Endothelial cell of umbilical vein (primary cell): ENCODE measurements around the gene RAP1GAP2.

Source experiments
- CTCF ChIP-seq, 2 donors: IDR thresholded peaks; 1 replicate in 1 of 2; 2 replicates in 1 of 2; pipeline ENCODE4 v1.5.1; 2011; ENCODE audit warnings: low read length in 2 of 2, mild to moderate bottlenecking in 2 of 2, moderate library complexity in 2 of 2, control low read depth in 1 of 2, inconsistent platforms in 1 of 2, low read depth in 1 of 2; ENCODE audit not compliant: insufficient read depth in 1 of 2; ENCODE audit errors: extremely low read depth in 1 of 2
- EZH2 ChIP-seq: IDR thresholded peaks from 2 replicates; pipeline ENCODE4 v1.6.1; 2012; ENCODE audit warnings: borderline replicate concordance, low read depth, mild to moderate bottlenecking, moderate library complexity, low read length, inconsistent platforms; ENCODE audit not compliant: severe bottlenecking
- JUN ChIP-seq: IDR thresholded peaks from 2 replicates; pipeline ENCODE4 v1.6.1; 2011; ENCODE audit warnings: borderline replicate concordance, low read depth; ENCODE audit not compliant: insufficient read length, insufficient read depth
- MAX ChIP-seq: IDR thresholded peaks from 2 replicates; pipeline ENCODE4 v1.6.1; 2011; ENCODE audit not compliant: insufficient read depth, insufficient read length
- POLR2A ChIP-seq: IDR thresholded peaks from 2 replicates; pipeline ENCODE4 v1.6.1; 2012; ENCODE audit warnings: low read depth, mild to moderate bottlenecking, control low read depth, low read length
- POLR2AphosphoS5 ChIP-seq: IDR thresholded peaks from 2 replicates; pipeline ENCODE4 v1.6.1; 2012; ENCODE audit warnings: low read depth, mild to moderate bottlenecking, control low read depth, low read length, moderate library complexity; ENCODE audit not compliant: insufficient read depth

- TF ChIP-seq POLR2A (no peak), CTCF (IDR thresholded peaks at IDR 0.05; ENCODE audit: extremely low read depth in 1 of 2, insufficient read depth in 1 of 2, low read depth in 1 of 2, low read length in 2 of 2) (no peak), POLR2AphosphoS5 (no peak), EZH2 (no peak), MAX (no peak), JUN (no peak)
These were observed 82.6 kb downstream of the RAP1GAP2 start for GRCh38 chr17:2878751-2879254.
